Breast epithelium (tissue), 3 donors: ENCODE data around the gene DLD.

Source experiments
- POLR2A ChIP-seq: fragments of 450-650 bp; IDR thresholded peaks from one replicate; pipeline ENCODE4 v1.6.1; 2016; ENCODE audit warnings: antibody characterized with exemption, mild to moderate bottlenecking, moderate library complexity
- TF ChIP-seq, protein P1 (sequence below), 3 donors: fragments of 450-650 bp; IDR thresholded peaks; one replicate each; pipeline ENCODE4 v1.5.1; 2016 to 2017; ENCODE audit warnings: antibody characterized with exemption in 3 of 3, mild to moderate bottlenecking in 3 of 3, moderate library complexity in 3 of 3

DNA sequence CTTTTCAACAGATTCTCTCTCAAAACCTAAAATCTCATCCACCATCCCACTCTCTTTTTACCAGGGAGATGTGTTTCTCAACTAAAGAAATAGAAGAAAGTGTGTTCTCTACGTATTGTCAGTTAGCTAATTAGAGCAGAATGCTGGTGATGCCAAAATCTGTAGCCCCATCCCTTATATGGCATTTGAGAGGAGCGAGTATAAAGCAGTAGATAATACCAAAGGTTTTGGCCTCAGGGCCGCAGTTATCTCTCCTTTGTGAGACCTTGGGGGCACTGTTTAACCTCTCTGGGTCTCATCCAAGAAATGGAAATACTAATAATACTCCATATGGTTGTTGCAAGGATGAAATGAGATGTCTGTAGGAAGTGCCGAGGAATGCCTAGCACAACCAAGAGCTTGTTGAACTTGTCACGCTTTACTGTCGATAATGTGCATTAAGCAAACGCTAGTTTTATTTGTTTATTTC lies 456 bp upstream of the DLD start:
- TF ChIP-seq, protein P1, sequence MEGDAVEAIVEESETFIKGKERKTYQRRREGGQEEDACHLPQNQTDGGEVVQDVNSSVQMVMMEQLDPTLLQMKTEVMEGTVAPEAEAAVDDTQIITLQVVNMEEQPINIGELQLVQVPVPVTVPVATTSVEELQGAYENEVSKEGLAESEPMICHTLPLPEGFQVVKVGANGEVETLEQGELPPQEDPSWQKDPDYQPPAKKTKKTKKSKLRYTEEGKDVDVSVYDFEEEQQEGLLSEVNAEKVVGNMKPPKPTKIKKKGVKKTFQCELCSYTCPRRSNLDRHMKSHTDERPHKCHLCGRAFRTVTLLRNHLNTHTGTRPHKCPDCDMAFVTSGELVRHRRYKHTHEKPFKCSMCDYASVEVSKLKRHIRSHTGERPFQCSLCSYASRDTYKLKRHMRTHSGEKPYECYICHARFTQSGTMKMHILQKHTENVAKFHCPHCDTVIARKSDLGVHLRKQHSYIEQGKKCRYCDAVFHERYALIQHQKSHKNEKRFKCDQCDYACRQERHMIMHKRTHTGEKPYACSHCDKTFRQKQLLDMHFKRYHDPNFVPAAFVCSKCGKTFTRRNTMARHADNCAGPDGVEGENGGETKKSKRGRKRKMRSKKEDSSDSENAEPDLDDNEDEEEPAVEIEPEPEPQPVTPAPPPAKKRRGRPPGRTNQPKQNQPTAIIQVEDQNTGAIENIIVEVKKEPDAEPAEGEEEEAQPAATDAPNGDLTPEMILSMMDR (IDR thresholded peaks at IDR 0.05), result no peak
- no peak for TF ChIP-seq POLR2A
